HEK293 (cell line): ENCODE data around the gene PRR3.

Source experiments
- EGR2 ChIP-seq: fragments of 450-650 bp; formaldehyde crosslinking; IDR thresholded peaks from 2 replicates; pipeline ENCODE4 v1.5.1; 2016; ENCODE audit warnings: low read depth, missing biosample characterization, missing genetic modification characterization
- IKZF3 ChIP-seq: fragments of 450-650 bp; IDR thresholded peaks from 2 replicates; pipeline ENCODE4 v1.5.0; 2018; ENCODE audit warnings: missing biosample characterization, mild to moderate bottlenecking, missing genetic modification characterization, moderate library complexity
- KLF10 ChIP-seq: fragments of 450-650 bp; IDR thresholded peaks from 2 replicates; pipeline ENCODE4 v1.5.1; 2018; ENCODE audit warnings: missing biosample characterization, mild to moderate bottlenecking, missing genetic modification characterization
- WT1 ChIP-seq: fragments of 450-650 bp; formaldehyde crosslinking; IDR thresholded peaks from 2 replicates; pipeline ENCODE4 v1.5.1; 2016; ENCODE audit warnings: missing biosample characterization, missing genetic modification characterization
- ZEB2 ChIP-seq: fragments of 450-650 bp; formaldehyde crosslinking; IDR thresholded peaks from 2 replicates; pipeline ENCODE4 v1.5.1; 2016; ENCODE audit warnings: missing biosample characterization, missing genetic modification characterization
- ZNF138 ChIP-seq: fragments of 450-650 bp; formaldehyde crosslinking; IDR thresholded peaks from 2 replicates; pipeline ENCODE4 v1.5.1; 2016; ENCODE audit warnings: missing biosample characterization, missing genetic modification characterization, borderline replicate concordance
- ZNF660 ChIP-seq: fragments of 450-650 bp; IDR thresholded peaks from 2 replicates; pipeline ENCODE4 v1.5.1; 2018; ENCODE audit warnings: missing biosample characterization, mild to moderate bottlenecking, missing genetic modification characterization
- TF ChIP-seq, protein P1 (sequence below): fragments of 450-650 bp; formaldehyde crosslinking; IDR thresholded peaks from 2 replicates; pipeline ENCODE4 v1.5.1; 2016; ENCODE audit warnings: missing biosample characterization, missing genetic modification characterization
- TF ChIP-seq, protein P2 (sequence below): fragments of 450-650 bp; formaldehyde crosslinking; IDR thresholded peaks from 2 replicates; pipeline ENCODE4 v1.5.1; 2016; ENCODE audit warnings: missing biosample characterization, missing genetic modification characterization

DNA sequence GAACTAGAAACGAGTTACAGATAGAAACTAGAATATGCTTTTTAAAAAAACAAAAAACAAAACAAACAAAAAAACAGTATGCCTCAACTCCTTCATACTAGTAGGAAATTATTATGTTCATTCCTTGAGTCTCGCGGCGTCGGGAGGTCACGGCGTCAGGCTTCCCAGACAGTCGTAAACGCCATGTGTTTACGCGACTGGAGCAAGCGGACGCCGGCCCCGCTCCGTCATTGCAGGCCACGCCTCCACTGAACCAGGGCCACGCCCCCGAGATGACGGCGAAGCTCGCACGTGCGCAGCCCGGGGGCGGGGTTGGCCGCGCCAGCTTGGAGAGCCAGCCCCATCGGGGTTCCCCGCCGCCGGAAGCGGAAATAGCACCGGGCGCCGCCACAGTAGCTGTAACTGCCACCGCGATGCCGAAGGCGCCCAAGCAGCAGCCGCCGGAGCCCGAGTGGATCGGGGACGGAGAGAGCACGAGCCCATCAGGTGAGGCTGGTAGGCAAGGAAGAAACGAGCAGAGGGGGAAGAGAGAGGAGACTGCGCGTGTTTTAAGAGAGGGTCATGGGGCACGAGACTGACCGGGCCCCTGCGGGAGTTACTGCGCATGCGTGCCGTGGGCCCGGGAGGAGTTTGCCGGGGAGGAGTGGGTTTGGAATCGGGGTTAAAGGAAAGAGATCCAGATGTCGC is 14.1 kb downstream of the PRR3 start, which contains the start of gene ABCF1:
- TF ChIP-seq IKZF3 (tag by site-specific recombination), result peak; percentile 29; the same call in 1 of the 2 replicates
- TF ChIP-seq, protein P1, sequence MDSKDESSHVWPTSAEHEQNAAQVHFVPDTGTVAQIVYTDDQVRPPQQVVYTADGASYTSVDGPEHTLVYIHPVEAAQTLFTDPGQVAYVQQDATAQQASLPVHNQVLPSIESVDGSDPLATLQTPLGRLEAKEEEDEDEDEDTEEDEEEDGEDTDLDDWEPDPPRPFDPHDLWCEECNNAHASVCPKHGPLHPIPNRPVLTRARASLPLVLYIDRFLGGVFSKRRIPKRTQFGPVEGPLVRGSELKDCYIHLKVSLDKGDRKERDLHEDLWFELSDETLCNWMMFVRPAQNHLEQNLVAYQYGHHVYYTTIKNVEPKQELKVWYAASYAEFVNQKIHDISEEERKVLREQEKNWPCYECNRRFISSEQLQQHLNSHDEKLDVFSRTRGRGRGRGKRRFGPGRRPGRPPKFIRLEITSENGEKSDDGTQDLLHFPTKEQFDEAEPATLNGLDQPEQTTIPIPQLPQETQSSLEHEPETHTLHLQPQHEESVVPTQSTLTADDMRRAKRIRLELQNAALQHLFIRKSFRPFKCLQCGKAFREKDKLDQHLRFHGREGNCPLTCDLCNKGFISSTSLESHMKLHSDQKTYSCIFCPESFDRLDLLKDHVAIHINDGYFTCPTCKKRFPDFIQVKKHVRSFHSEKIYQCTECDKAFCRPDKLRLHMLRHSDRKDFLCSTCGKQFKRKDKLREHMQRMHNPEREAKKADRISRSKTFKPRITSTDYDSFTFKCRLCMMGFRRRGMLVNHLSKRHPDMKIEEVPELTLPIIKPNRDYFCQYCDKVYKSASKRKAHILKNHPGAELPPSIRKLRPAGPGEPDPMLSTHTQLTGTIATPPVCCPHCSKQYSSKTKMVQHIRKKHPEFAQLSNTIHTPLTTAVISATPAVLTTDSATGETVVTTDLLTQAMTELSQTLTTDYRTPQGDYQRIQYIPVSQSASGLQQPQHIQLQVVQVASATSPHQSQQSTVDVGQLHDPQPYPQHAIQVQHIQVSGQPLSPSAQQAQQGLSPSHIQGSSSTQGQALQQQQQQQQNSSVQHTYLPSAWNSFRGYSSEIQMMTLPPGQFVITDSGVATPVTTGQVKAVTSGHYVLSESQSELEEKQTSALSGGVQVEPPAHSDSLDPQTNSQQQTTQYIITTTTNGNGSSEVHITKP, result peak; percentile 74
- peak; percentile 95 for TF ChIP-seq KLF10
- no peak for TF ChIP-seq ZNF138 (tag by site-specific recombination)
- TF ChIP-seq, protein P2, sequence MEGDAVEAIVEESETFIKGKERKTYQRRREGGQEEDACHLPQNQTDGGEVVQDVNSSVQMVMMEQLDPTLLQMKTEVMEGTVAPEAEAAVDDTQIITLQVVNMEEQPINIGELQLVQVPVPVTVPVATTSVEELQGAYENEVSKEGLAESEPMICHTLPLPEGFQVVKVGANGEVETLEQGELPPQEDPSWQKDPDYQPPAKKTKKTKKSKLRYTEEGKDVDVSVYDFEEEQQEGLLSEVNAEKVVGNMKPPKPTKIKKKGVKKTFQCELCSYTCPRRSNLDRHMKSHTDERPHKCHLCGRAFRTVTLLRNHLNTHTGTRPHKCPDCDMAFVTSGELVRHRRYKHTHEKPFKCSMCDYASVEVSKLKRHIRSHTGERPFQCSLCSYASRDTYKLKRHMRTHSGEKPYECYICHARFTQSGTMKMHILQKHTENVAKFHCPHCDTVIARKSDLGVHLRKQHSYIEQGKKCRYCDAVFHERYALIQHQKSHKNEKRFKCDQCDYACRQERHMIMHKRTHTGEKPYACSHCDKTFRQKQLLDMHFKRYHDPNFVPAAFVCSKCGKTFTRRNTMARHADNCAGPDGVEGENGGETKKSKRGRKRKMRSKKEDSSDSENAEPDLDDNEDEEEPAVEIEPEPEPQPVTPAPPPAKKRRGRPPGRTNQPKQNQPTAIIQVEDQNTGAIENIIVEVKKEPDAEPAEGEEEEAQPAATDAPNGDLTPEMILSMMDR, result no peak
- peak; percentile 91 for TF ChIP-seq ZEB2
- TF ChIP-seq EGR2 (tag by site-specific recombination), result 0 out of 2 replicates have a peak, but pooled peaks have one; percentile 18
- 0 out of 2 replicates have a peak, but pooled peaks have one; percentile 63 for TF ChIP-seq ZNF660 (tag by site-specific recombination)
- no peak; the same call in 1 of the 2 replicates for TF ChIP-seq WT1
